HepG2 (cell line): ENCODE measurements around the gene ELOVL2.

Experiments used
- CEBPB ChIP-seq: IDR thresholded peaks from 2 replicates; pipeline ENCODE4 v1.6.1; 2011; ENCODE audit warnings: low read depth, low read length, improper control_type of control experiment, borderline replicate concordance
- FOXM1 ChIP-seq: sonication (generic); formaldehyde crosslinking; IDR thresholded peaks from 2 replicates; pipeline ENCODE4 v1.5.0; 2020; ENCODE audit warnings: missing genetic modification reagents
- MAX ChIP-seq: IDR thresholded peaks from 2 replicates; pipeline ENCODE4 v1.6.1; 2012; ENCODE audit warnings: inconsistent platforms
- PATZ1 ChIP-seq: sonication (generic); formaldehyde crosslinking; IDR thresholded peaks from 2 replicates; pipeline ENCODE4 v1.4.0; 2020; ENCODE audit warnings: missing genetic modification reagents
- USF2 ChIP-seq, 2 experiments: sonication (generic) in 1 of 2; formaldehyde crosslinking in 1 of 2; IDR thresholded peaks; 2 replicates each; pipeline versions ENCODE4 v1.5.1 to v1.6.1; 2011 to 2020; ENCODE audit warnings: borderline replicate concordance in 1 of 2, low read depth in 1 of 2, low read length in 1 of 2, mild to moderate bottlenecking in 1 of 2, missing genetic modification reagents in 1 of 2, moderate library complexity in 1 of 2
- ZBTB38 ChIP-seq: sonication (generic); formaldehyde crosslinking; IDR thresholded peaks from 2 replicates; pipeline ENCODE4 v1.5.1; 2020; ENCODE audit warnings: mild to moderate bottlenecking, missing genetic modification reagents
- TF ChIP-seq, protein P1 (sequence below): sonication (generic); formaldehyde crosslinking; IDR thresholded peaks from 2 replicates; pipeline ENCODE4 v1.5.0; 2020; ENCODE audit warnings: mild to moderate bottlenecking, missing genetic modification reagents, moderate library complexity

DNA sequence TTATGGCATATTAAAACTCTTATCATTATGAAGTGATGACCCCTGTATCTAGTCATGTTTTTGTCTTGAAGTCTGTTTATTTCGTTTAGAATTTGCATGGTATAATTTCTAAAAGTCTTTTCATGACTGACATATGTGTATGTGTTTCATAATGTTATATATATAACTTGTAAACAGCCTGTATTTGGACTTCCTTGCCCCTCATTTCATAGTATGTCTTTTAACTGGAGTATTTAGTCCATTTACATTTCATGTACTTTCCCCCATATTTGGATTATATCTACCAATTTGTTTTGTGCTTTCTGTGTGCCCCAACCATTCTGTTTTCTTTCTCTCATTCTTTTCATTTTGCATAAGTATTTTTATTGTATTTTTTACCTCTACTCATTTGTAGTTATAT lies 98.3 kb downstream of the ELOVL2 start:
- TF ChIP-seq USF2 (IDR thresholded peaks at IDR 0.05; ENCODE audit: low read depth, low read length), result no peak
- no peak for TF ChIP-seq USF2 (CRISPR knock-in tag; IDR thresholded peaks at IDR 0.05; ENCODE audit: borderline replicate concordance)
- TF ChIP-seq CEBPB, result no peak
- TF ChIP-seq, protein P1, sequence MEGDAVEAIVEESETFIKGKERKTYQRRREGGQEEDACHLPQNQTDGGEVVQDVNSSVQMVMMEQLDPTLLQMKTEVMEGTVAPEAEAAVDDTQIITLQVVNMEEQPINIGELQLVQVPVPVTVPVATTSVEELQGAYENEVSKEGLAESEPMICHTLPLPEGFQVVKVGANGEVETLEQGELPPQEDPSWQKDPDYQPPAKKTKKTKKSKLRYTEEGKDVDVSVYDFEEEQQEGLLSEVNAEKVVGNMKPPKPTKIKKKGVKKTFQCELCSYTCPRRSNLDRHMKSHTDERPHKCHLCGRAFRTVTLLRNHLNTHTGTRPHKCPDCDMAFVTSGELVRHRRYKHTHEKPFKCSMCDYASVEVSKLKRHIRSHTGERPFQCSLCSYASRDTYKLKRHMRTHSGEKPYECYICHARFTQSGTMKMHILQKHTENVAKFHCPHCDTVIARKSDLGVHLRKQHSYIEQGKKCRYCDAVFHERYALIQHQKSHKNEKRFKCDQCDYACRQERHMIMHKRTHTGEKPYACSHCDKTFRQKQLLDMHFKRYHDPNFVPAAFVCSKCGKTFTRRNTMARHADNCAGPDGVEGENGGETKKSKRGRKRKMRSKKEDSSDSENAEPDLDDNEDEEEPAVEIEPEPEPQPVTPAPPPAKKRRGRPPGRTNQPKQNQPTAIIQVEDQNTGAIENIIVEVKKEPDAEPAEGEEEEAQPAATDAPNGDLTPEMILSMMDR (CRISPR knock-in tag), result no peak
- TF ChIP-seq PATZ1 (CRISPR knock-in tag), result no peak
- no peak for TF ChIP-seq MAX
- no peak for TF ChIP-seq FOXM1 (CRISPR knock-in tag)
- no peak for TF ChIP-seq ZBTB38 (CRISPR knock-in tag)
